Effector memory CD4-positive, alpha-beta T cell (primary cell): ENCODE results near the gene RNF215.

ENCODE experiments used
- DNase-seq, 3 donors: peaks; one replicate each; pipeline ENCODE4 v3.0.0-alpha.2; 2020
- H3K27ac ChIP-seq: 2 replicates; pipeline ENCODE4 v1.7.0; 2013; ENCODE audit warnings: mild to moderate bottlenecking, low read length, moderate library complexity; ENCODE audit not compliant: insufficient read depth, poor library complexity, severe bottlenecking
- H3K27me3 ChIP-seq: replicated peaks from 2 replicates; pipeline ENCODE4 v1.7.0; 2013; ENCODE audit warnings: mild to moderate bottlenecking, low read length; ENCODE audit not compliant: insufficient read depth, control insufficient read depth, poor library complexity, severe bottlenecking
- H3K36me3 ChIP-seq: 2 replicates; pipeline ENCODE4 v1.7.0; 2013; ENCODE audit warnings: mild to moderate bottlenecking, low read length, moderate library complexity; ENCODE audit not compliant: control insufficient read depth, insufficient read depth
- H3K4me1 ChIP-seq: 2 replicates; pipeline ENCODE4 v1.7.0; 2013; ENCODE audit warnings: low read length, mild to moderate bottlenecking; ENCODE audit not compliant: control insufficient read depth, insufficient read depth, poor library complexity, severe bottlenecking
- H3K4me3 ChIP-seq: 2 replicates; pipeline ENCODE4 v1.7.0; 2013; ENCODE audit warnings: low read length, low read depth, mild to moderate bottlenecking; ENCODE audit not compliant: insufficient read depth, poor library complexity, severe bottlenecking
- H3K9me3 ChIP-seq: 2 replicates; pipeline ENCODE4 v1.7.0; 2013; ENCODE audit warnings: mild to moderate bottlenecking, low read length, moderate library complexity; ENCODE audit not compliant: control insufficient read depth

Gene RNF215

DNA sequence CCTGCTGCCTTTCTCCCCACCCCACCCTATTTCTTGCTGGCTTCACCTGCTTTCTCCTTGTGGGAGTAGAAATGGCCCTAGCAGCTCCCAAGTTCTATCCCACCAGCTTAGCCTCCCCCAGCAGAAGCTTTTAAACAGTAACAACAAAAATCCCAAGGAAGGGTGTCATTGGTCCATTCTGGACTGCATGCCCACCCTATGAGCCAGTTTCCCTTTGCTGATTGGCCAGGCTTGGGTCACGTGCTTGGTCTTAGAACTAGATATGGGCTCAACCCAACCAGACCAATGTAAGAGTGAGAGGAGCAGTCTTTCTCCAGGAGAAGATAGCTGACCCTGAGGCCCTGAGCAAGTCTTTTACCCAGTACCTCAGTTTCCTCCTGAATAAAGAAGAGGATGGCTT, 40.7 kb upstream of the RNF215 start:
- peaks cover 33% of the 10 kb centered on the region for H3K4me1 ChIP-seq
- no peak overlapping the region for H3K4me3 ChIP-seq
- DNase-seq: no peak

DNA sequence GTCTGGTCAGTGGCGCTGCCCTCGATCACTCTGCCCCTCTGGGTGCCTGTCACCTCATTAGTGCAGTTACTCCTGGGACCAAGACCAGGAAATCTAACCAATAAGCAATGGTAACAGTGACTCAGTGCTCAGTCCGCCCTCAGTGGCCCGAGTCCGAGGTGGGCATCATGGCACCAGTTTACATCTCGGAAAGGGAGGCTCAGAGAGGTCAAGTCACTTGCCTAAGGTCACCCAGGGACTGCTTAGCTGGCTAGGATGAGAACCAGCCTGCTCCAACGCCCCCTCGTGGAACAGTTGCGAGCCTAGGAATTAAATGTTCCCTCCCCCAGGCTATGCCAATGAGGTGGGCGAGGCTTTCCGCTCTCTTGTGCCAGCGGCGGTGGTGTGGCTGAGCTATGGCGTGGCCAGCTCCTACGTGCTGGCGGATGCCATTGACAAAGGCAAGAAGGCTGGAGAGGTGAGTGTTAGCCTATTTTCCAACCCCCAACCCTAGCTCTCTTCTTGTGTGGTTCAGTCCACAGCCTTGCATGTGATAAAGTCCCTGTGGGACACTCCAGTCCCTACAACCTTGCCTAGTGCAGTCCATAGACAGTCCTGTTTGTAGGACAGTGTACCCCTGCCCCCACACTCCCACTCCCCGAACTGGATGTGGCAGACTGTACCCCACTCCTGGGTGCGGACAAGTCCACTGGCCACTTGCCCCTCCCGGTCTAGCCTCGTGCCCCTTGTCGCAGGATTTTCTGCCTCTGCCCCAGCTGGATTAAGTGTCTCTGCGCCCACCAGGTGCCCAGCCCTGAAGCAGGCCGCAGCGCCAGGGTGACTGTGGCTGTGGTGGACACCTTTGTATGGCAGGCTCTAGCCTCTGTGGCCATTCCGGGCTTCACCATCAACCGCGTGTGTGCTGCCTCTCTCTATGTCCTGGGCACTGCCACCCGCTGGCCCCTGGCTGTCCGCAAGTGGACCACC, 39.5 kb upstream of the RNF215 start:
- H3K27ac ChIP-seq: peak overlapping the region; percentile 73
- H3K9me3 ChIP-seq: no peaks in the 10 kb centered on the region
- peak; percentile 69 to 79 (median 76) for DNase-seq
- peak overlapping the region; percentile 80 for H3K4me3 ChIP-seq
- peaks cover 5% of the 10 kb centered on the region for H3K36me3 ChIP-seq
- peaks cover 42% of the 10 kb centered on the region for H3K4me1 ChIP-seq
- H3K27me3 ChIP-seq: no peaks in the 10 kb centered on the region

More for the DNA sequence above, 40.7 kb upstream of the RNF215 start:
- H3K27ac ChIP-seq: no peak overlapping the region
- peaks cover 5% of the 10 kb centered on the region for H3K36me3 ChIP-seq
- no peaks in the 10 kb centered on the region for H3K9me3 ChIP-seq
- H3K27me3 ChIP-seq: no peaks in the 10 kb centered on the region

DNA sequence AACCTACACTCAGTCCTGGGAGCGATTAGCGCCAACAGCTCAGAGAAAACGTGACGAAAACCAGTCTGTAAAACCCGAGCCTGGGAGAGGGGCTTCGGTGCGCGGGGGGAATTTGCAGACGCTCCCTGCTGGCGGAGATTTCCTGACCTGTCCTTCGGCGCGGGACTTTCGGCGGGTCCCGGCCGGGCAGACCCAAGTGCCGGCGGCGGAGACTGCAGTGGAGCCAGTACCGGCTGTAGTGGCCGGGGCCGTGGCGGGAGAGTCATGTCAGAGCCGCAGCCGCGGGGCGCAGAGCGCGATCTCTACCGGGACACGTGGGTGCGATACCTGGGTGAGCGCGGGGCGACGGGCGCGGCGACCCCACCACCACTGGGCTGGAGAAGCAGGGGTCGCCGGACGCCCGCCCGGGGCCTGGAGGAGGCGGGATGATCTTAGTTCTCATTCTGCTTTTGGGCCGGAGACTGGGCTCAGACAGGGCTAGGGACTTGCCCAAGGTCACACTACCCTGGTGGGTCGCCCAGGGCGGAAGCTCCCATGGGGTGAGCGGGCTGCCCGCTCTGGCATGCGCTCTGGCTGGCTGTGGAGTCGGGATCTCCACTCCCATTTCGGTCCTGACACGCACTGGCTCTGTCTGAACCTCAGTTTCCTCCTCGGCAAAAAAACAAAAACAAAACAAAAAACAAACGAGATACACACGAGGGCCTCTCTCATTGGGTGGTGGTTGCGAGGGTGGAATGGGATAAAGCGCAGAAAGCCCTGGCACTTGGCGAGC, 38.6 kb upstream of the RNF215 start, which contains the start of gene MTFP1:
TSS of gene MTFP1 (plus strand) at position 153 of the 772 bp plus-strand sequence. CDS start at position 265, 112 bp downstream.
- DNase-seq: peak in 2 of 3 donors; percentile 38 to 48
- Histone ChIP-seq H3K27me3 (no peaks in the 10 kb centered on the region), H3K4me3 (peak within 1 kb of the TSS; percentile 80), H3K36me3 (peaks cover 5% of the 10 kb centered on the region), H3K9me3 (no peaks in the 10 kb centered on the region), H3K27ac (peak within 1 kb of the TSS; percentile 85), H3K4me1 (peaks cover 42% of the 10 kb centered on the region)

DNA sequence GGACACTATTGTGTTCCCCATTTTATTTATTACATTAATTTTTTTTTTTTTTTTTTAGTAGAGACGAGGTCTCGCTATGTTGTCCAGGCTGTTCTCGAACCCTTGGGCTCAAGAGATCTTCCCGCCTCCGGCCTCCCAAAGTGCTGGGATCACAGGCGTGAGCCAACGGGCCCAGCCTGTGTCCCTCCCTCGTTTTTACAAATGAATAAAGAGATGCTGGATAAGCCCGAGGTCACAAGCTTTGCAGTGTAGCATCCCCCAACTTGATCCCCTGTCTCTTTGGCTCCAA, 38.1 kb upstream of the RNF215 start:
- DNase-seq: no peak
- H3K36me3 ChIP-seq: peaks cover 5% of the 10 kb centered on the region
- H3K4me1 ChIP-seq: peaks cover 42% of the 10 kb centered on the region
- peak overlapping the region; percentile 80 for H3K4me3 ChIP-seq
- H3K9me3 ChIP-seq: no peaks in the 10 kb centered on the region
- H3K27ac ChIP-seq: peak overlapping the region; percentile 73
- H3K27me3 ChIP-seq: no peaks in the 10 kb centered on the region

DNA sequence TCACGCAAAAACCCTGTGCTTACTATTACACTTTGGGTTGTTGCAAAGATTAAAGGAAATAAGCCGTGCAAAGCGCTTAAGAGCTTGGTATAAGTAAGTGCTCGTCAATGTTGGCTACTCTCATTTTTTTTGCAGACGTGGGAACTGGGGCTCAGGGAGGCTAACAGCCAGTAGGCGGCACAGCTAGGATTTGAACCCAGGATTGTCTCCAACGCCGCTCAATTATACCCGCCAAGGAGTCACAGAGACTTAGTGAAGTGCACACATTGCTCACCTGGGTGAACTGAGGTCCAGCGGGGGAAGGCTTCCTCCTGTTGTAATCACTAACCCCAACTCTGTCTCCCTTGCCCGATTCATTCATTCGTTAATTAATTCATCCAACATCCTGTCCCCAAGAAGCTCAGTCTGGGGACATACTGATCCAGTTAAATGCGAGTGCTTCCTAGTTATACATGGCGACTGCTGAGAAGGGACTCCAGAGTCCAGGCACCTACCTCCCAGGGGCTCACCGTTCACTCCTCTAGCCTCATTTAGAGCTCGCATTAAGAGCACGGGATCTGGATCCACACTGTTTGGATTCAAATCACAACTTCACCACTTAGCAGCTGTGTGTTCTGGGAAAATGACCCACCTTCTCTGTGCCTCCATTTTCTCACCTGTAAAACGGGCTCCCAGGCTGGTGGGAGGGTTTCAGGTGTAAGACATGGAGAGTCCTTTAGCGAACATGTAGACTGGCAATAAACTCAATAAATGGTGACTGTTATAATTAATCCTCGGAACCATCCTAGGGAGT, 37.5 kb upstream of the RNF215 start:
- Histone ChIP-seq H3K4me1 (peaks cover 42% of the 10 kb centered on the region), H3K36me3 (peaks cover 5% of the 10 kb centered on the region), H3K27ac (peak overlapping the region; percentile 85), H3K4me3 (peak overlapping the region; percentile 80), H3K9me3 (no peaks in the 10 kb centered on the region), H3K27me3 (no peaks in the 10 kb centered on the region)
- no peak for DNase-seq

DNA sequence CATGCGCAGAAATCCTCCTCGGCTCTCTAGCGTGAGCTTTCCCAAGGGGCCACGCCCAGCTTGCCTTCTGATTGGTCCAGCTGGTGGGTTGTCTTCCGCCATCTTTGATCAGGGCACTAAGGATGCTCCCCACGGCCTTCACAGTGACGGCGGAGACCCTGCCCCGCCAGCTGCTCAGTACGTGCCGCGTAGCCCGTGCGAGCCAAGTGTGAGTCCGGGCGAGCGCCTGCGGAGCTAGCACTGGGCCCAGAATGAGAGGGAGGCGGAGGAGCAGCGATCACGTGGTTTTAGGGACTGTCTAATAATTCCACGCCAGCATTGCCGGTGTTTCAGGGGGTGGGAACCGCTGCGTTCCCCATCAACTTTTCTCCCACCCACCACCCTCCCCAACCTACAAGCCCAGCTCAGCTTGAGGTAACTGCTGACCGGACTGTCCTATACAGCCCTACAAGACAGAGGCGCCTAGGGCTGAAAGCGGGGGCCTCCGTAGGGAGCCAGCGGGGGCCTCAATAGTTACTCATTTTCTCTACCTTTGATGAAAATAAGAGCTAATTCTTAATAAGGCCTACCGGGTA, 36.8 kb upstream of the RNF215 start:
- Histone ChIP-seq H3K4me1 (peaks cover 42% of the 10 kb centered on the region), H3K9me3 (no peaks in the 10 kb centered on the region), H3K27me3 (no peaks in the 10 kb centered on the region), H3K4me3 (peak overlapping the region; percentile 59), H3K27ac (peak overlapping the region; percentile 85), H3K36me3 (peaks cover 5% of the 10 kb centered on the region)
- peak; percentile 98 for DNase-seq

DNA sequence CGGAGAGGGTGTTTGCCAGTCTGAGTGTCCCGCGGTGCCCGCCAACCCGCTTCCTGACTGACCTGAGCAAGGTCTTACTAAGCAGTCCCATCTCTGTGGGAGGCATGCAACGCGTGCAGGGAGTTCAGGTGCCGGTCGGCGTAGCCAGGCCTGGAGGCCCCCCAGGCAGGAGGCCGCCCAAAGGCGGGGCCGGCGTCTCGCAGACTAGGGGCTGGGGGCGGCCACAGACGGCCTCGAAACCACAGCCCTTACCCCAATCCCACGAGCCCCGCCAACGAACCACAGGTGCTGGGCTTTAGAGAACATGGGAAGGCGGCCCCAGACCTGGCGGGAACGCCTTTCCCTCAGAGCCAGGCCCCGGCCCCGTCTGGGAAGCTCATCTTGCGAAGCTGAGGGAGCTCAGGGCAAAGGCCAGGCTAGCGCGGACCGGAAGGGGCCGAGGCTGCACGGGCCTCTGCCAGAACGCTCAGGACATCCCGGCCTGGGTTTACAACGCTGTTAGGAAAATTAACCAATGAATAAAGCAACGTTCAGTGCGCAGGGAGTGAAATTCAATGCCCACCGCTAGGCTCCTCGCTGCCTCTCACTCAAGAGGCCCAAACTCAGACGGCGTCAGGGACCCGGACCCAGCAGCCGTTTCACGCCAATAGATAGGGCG, 36.2 kb upstream of the RNF215 start:
- H3K4me1 ChIP-seq: peaks cover 42% of the 10 kb centered on the region
- H3K36me3 ChIP-seq: peaks cover 7% of the 10 kb centered on the region
- H3K27ac ChIP-seq: peak overlapping the region; percentile 85
- H3K27me3 ChIP-seq: no peaks in the 10 kb centered on the region
- no peaks in the 10 kb centered on the region for H3K9me3 ChIP-seq
- H3K4me3 ChIP-seq: peak overlapping the region; percentile 59
- DNase-seq: peak; percentile 24 to 35 (median 27)

DNA sequence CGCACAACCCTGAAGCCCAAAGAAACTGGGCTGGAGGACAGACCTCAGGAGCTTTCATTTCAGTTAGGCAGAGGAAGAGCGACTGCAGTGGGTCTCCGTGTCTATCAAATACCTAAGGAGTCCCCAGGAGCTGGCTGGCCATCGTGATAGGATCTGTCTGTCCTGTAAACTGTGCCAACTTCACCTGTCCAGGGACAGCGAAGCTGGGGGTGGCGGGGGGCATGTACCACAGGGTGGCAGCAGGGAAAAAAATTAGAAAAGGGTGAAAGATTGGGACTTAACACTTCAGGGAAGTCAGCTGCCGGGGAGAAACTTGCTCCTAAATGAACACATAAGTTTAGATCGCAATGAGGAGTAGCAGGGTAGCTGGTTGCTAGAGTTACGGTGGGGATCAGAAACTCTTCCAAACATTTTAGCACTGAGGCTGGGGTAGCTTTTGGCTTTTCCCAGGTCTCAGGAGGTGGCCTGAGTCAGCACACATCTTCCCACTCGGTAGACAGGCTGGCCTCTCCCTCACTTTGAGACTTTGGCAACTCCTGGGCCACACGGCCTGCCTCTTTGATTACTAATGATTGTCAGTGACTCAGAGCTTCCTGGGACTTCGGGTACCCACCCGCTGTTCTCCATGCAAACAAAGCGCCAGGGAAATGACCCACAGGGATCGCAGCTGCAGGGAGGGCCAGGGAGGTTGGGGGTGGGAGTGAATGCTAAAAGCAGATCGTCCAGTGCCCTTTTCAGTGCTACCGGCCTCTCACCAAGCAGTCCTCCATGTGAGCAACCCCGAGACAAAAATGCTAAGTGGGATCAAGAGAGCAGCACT, 35.5 kb upstream of the RNF215 start:
- H3K4me1 ChIP-seq: peaks cover 42% of the 10 kb centered on the region
- H3K4me3 ChIP-seq: peak overlapping the region; percentile 59
- H3K27ac ChIP-seq: peak overlapping the region; percentile 85
- H3K36me3 ChIP-seq: peaks cover 8% of the 10 kb centered on the region
- peak in 1 of 3 donors; percentile 34 for DNase-seq
- no peaks in the 10 kb centered on the region for H3K9me3 ChIP-seq
- H3K27me3 ChIP-seq: no peaks in the 10 kb centered on the region
